MM.1S (cell line): ENCODE results near the gene DIAPH3.

Source experiments
- DNase-seq: peaks from one replicate; pipeline ENCODE4 v3.0.0-alpha.2; 2015
- H2AFZ ChIP-seq: fragments of 300-600 bp; sonication (generic); 2 replicates; pipeline ENCODE4 v1.6.0; 2016; ENCODE audit warnings: antibody characterized with exemption, low read length
- H3F3A ChIP-seq: fragments of 300-600 bp; sonication (generic); 2 replicates; pipeline ENCODE4 v1.6.1; 2016; ENCODE audit warnings: mild to moderate bottlenecking, antibody characterized with exemption, low read length, moderate library complexity, mixed read lengths; ENCODE audit not compliant: insufficient read depth
- H3K27ac ChIP-seq: fragments of 300-600 bp; sonication (generic); 2 replicates; pipeline ENCODE4 v1.5.1; 2016; ENCODE audit warnings: mild to moderate bottlenecking, low read length
- H3K27me3 ChIP-seq: fragments of 300-600 bp; sonication (generic); replicated peaks from 2 replicates; pipeline ENCODE4 v1.6.0; 2016; ENCODE audit warnings: low read length; ENCODE audit not compliant: insufficient read depth
- H3K36me3 ChIP-seq: fragments of 300-600 bp; sonication (generic); replicated peaks from 2 replicates; pipeline ENCODE4 v1.6.1; 2016; ENCODE audit warnings: mild to moderate bottlenecking, low read length, mixed read lengths; ENCODE audit not compliant: insufficient read depth
- H3K4me1 ChIP-seq: fragments of 300-600 bp; sonication (generic); 2 replicates; pipeline ENCODE4 v1.6.1; 2016; ENCODE audit warnings: low read length, mixed read lengths
- H3K4me2 ChIP-seq: fragments of 300-600 bp; sonication (generic); 2 replicates; pipeline ENCODE4 v1.6.0; 2016; ENCODE audit warnings: low read depth, low read length
- H3K4me3 ChIP-seq: fragments of 300-600 bp; sonication (generic); 2 replicates; pipeline ENCODE4 v1.5.1; 2016; ENCODE audit warnings: low read length, mixed read lengths
- H3K79me2 ChIP-seq: fragments of 300-600 bp; sonication (generic); 2 replicates; pipeline ENCODE4 v1.6.1; 2016; ENCODE audit warnings: mixed run types, low read length, mixed read lengths
- H3K9ac ChIP-seq: fragments of 300-600 bp; sonication (generic); 2 replicates; pipeline ENCODE4 v1.6.1; 2016; ENCODE audit warnings: low read length, mixed read lengths
- H3K9me2 ChIP-seq: fragments of 300-600 bp; sonication (generic); replicated peaks from 2 replicates; pipeline ENCODE4 v1.6.1; 2016; ENCODE audit warnings: mild to moderate bottlenecking, low read length, mixed read lengths; ENCODE audit not compliant: insufficient read depth
- H3K9me3 ChIP-seq: fragments of 300-600 bp; sonication (generic); replicated peaks from 2 replicates; pipeline ENCODE4 v1.6.1; 2016; ENCODE audit warnings: mild to moderate bottlenecking, low read length, mixed read lengths; ENCODE audit not compliant: insufficient read depth
- H4K20me1 ChIP-seq: fragments of 300-600 bp; sonication (generic); 2 replicates; pipeline ENCODE4 v1.6.1; 2016; ENCODE audit warnings: mild to moderate bottlenecking, low read length, moderate library complexity, mixed read lengths; ENCODE audit not compliant: insufficient read depth
- EZH2 ChIP-seq: fragments of 300-600 bp; sonication (generic); optimal IDR thresholded peaks from 2 replicates; pipeline ENCODE3; 2017; ENCODE audit warnings: low read depth, mild to moderate bottlenecking, antibody characterized with exemption, low read length, mixed read lengths
- EZH2phosphoT487 ChIP-seq: fragments of 300-600 bp; sonication (generic); IDR thresholded peaks from 2 replicates; pipeline ENCODE4 v1.6.1; 2018; ENCODE audit warnings: antibody characterized with exemption, low read length
- TF ChIP-seq, protein P1 (sequence below): fragments of 300-600 bp; sonication (generic); IDR thresholded peaks from 2 replicates; pipeline ENCODE4 v1.5.1; 2016; ENCODE audit warnings: antibody characterized with exemption, low read length, mixed read lengths

DIAPH3 gene

DNA sequence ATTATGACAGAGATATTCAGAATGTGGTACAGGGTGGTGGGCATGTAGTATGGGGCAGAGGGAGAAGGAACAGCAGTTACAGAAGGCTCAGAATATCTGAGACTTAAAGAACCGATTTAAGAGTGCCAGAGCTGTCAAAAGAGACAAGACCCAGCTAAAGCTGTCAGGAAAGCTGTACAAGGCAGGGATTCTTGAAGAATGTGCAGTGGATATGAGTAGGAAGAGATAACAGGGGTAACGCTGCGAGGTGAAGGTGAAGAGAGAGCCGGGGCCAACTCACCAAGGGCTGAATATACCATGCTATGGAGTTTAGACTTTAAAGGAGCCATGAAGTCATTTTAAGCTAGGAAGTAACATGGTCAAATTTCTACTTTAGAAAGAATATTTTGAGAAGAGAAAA, 381.0 kb downstream of the DIAPH3 start:
- H3K27me3 ChIP-seq = no peaks in the 10 kb centered on the region

DNA sequence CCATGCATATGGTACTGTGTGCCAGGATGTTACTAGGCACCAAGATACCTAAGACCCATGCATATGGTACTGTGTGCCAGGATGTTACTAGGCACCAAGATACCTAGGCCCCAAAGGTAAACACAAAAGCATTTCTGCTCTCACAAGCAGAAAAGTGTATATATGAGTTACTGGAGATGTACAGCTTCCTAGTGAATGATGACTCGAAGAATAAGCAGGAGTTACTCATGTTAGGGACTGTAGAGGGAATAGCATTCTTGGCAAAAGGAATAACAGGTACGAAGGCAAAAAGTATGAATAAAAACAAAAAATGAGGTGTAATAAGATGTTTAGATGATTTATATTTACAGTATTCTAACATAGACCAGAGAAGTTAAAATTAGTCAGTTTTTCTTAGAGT, 383.7 kb downstream of the DIAPH3 start:
- no peaks in the 10 kb centered on the region for H3K27me3 ChIP-seq
- no peaks in the 10 kb centered on the region for H4K20me1 ChIP-seq
- no peak overlapping the region for H3K4me2 ChIP-seq
- no peaks in the 10 kb centered on the region for H3F3A ChIP-seq
- no peaks in the 10 kb centered on the region for H3K9me2 ChIP-seq
- H3K9ac ChIP-seq = no peak overlapping the region
- H2AFZ ChIP-seq = no peak overlapping the region
- H3K36me3 ChIP-seq = no peaks in the 10 kb centered on the region
- no peak overlapping the region for H3K4me3 ChIP-seq
- no peaks in the 10 kb centered on the region for H3K9me3 ChIP-seq
- no peaks in the 10 kb centered on the region for H3K4me1 ChIP-seq
- no peaks in the 10 kb centered on the region for H3K79me2 ChIP-seq
- DNase-seq = no peak
- TF ChIP-seq, protein P1, sequence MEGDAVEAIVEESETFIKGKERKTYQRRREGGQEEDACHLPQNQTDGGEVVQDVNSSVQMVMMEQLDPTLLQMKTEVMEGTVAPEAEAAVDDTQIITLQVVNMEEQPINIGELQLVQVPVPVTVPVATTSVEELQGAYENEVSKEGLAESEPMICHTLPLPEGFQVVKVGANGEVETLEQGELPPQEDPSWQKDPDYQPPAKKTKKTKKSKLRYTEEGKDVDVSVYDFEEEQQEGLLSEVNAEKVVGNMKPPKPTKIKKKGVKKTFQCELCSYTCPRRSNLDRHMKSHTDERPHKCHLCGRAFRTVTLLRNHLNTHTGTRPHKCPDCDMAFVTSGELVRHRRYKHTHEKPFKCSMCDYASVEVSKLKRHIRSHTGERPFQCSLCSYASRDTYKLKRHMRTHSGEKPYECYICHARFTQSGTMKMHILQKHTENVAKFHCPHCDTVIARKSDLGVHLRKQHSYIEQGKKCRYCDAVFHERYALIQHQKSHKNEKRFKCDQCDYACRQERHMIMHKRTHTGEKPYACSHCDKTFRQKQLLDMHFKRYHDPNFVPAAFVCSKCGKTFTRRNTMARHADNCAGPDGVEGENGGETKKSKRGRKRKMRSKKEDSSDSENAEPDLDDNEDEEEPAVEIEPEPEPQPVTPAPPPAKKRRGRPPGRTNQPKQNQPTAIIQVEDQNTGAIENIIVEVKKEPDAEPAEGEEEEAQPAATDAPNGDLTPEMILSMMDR = no peak
- TF ChIP-seq EZH2phosphoT487 (no peak), EZH2 (no peak)
- H3K27ac ChIP-seq = no peak overlapping the region

More for the DNA sequence above, 381.0 kb downstream of the DIAPH3 start:
- H3F3A ChIP-seq = no peaks in the 10 kb centered on the region
- no peak for DNase-seq
- H3K4me3 ChIP-seq = no peak overlapping the region
- H3K79me2 ChIP-seq = no peaks in the 10 kb centered on the region
- no peaks in the 10 kb centered on the region for H3K9me3 ChIP-seq
- H4K20me1 ChIP-seq = no peaks in the 10 kb centered on the region
- no peak for TF ChIP-seq EZH2
- TF ChIP-seq, protein P1 = no peak
- TF ChIP-seq EZH2phosphoT487 = no peak
- H3K4me2 ChIP-seq = no peak overlapping the region
- no peak overlapping the region for H3K9ac ChIP-seq
- H2AFZ ChIP-seq = no peak overlapping the region
- no peaks in the 10 kb centered on the region for H3K36me3 ChIP-seq
- no peaks in the 10 kb centered on the region for H3K9me2 ChIP-seq
- H3K4me1 ChIP-seq = no peaks in the 10 kb centered on the region
- H3K27ac ChIP-seq = no peak overlapping the region

DNA sequence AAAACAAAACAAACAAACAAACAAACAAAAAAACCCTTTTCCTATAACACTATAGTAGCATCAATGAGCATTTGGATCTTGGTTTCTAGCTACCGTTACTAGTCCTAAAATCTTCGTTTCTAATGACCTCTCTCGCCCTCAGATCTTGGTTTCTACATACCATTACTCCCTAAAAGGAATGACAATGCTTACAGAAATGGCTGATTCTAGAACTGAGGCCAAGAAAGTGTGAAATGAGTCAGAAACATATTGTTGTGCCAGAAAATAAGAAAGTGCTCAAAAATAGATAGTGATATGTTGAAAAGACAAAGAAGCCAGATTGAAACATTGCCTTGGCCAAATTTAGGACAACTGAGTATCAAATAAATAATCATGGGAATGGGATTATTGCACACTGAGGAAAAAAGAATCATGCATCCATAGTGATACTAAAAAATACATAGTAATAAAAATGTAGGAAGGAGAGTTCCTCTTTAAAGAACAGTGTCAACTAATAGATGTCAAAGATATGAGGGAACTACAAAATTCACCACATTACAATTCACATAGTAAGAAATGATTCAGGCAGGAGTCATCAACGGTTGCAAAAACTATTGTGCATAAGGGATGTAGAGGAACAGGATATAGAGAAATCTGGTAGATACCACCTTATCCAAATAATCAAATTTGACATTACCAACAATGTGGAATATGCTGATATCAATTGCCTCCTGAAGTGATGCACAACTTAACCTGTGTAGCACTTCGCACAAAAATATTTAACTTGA, 386.6 kb downstream of the DIAPH3 start:
- Histone ChIP-seq H3F3A (no peaks in the 10 kb centered on the region), H3K79me2 (no peaks in the 10 kb centered on the region), H3K4me1 (no peaks in the 10 kb centered on the region), H3K4me3 (no peak overlapping the region), H2AFZ (no peak overlapping the region), H3K27ac (no peak overlapping the region), H3K9ac (no peak overlapping the region), H3K9me2 (no peaks in the 10 kb centered on the region), H4K20me1 (no peaks in the 10 kb centered on the region), H3K9me3 (no peaks in the 10 kb centered on the region), H3K36me3 (no peaks in the 10 kb centered on the region), H3K4me2 (no peak overlapping the region), H3K27me3 (no peaks in the 10 kb centered on the region)
- TF ChIP-seq, protein P1 = no peak
- DNase-seq = no peak
